Kidney epithelial cell (primary cell): ENCODE data around the gene MYO16. TPM values are rescaled to one million over a fixed set of nuclear protein-coding genes. Genes with fewer than 3 reads are reported as not detected.

Source experiments
- DNase-seq: peaks from one replicate; pipeline ENCODE4 v3.0.0-alpha.2; 2010; ENCODE audit warnings: low read depth
- H3K27me3 ChIP-seq: 2 replicates; pipeline ENCODE4 v1.6.0; 2011; ENCODE audit warnings: low read length; ENCODE audit not compliant: control insufficient read depth, insufficient read depth
- H3K36me3 ChIP-seq: 2 replicates; pipeline ENCODE4 v1.5.1; 2011; ENCODE audit warnings: low read length; ENCODE audit not compliant: control insufficient read depth, insufficient read depth
- H3K4me3 ChIP-seq: 2 replicates; pipeline ENCODE4 v1.5.1; 2011; ENCODE audit warnings: low read depth, mild to moderate bottlenecking, control low read depth, low read length
- total RNA-seq: library from RNA; depleted of rRNA; stranded (reverse); fragments of >200 nt; gene quantifications from 2 replicates; pipeline ENCODE4 v1.2.3, GENCODE V29; 2015
- TF ChIP-seq, protein P1 (sequence below): IDR thresholded peaks from 2 replicates; pipeline ENCODE4 v1.5.1; 2011; ENCODE audit warnings: mild to moderate bottlenecking, moderate library complexity, low read length, control low read depth, inconsistent platforms; ENCODE audit not compliant: insufficient read depth, poor library complexity, severe bottlenecking

The MYO16 gene
- total RNA-seq, 1 donor from 2014 or later: 0.38 TPM

GRCh38 chr13:109033090-109033489, 403.7 kb downstream of the MYO16 start:
- Histone ChIP-seq H3K27me3 (no peaks in the 10 kb centered on the region), H3K36me3 (no peaks in the 10 kb centered on the region), H3K4me3 (no peak overlapping the region)
- DNase-seq: no peak
- TF ChIP-seq, protein P1, sequence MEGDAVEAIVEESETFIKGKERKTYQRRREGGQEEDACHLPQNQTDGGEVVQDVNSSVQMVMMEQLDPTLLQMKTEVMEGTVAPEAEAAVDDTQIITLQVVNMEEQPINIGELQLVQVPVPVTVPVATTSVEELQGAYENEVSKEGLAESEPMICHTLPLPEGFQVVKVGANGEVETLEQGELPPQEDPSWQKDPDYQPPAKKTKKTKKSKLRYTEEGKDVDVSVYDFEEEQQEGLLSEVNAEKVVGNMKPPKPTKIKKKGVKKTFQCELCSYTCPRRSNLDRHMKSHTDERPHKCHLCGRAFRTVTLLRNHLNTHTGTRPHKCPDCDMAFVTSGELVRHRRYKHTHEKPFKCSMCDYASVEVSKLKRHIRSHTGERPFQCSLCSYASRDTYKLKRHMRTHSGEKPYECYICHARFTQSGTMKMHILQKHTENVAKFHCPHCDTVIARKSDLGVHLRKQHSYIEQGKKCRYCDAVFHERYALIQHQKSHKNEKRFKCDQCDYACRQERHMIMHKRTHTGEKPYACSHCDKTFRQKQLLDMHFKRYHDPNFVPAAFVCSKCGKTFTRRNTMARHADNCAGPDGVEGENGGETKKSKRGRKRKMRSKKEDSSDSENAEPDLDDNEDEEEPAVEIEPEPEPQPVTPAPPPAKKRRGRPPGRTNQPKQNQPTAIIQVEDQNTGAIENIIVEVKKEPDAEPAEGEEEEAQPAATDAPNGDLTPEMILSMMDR: no peak

GRCh38 chr13:109036078-109036780, 406.8 kb downstream of the MYO16 start:
- no peak overlapping the region for H3K4me3 ChIP-seq
- H3K27me3 ChIP-seq: no peaks in the 10 kb centered on the region
- H3K36me3 ChIP-seq: no peaks in the 10 kb centered on the region
- TF ChIP-seq, protein P1: no peak
- DNase-seq: no peak

GRCh38 chr13:109043636-109044035, 414.2 kb downstream of the MYO16 start:
- Histone ChIP-seq H3K4me3 (no peak overlapping the region), H3K36me3 (no peaks in the 10 kb centered on the region), H3K27me3 (no peaks in the 10 kb centered on the region)
- TF ChIP-seq, protein P1: no peak
- DNase-seq: no peak

DNA sequence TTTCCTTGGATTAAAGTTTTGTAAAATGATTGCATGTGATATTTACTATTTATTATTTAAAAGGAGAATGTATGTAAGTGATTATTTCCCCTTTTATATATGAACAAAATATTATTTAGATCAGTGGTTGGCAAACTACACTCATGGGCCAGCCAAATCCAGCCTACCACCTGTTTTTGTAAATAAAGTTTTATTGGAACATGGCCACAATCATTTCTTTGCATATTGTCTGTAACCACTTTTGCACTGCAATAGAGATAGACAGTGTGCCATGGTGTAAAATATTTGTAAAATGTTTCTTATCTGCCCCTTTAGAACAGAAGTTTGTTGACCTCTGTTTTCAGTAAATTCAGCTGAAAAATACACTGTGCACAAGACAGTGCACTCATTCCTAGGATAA, 426.4 kb downstream of the MYO16 start:
- DNase-seq: no peak
- no peaks in the 10 kb centered on the region for H3K36me3 ChIP-seq
- no peaks in the 10 kb centered on the region for H3K27me3 ChIP-seq
- H3K4me3 ChIP-seq: no peak overlapping the region
- TF ChIP-seq, protein P1: no peak

- H3K4me3 ChIP-seq: no peak overlapping the region
- DNase-seq: no peak
- no peaks in the 10 kb centered on the region for H3K36me3 ChIP-seq
- TF ChIP-seq, protein P1: no peak
- H3K27me3 ChIP-seq: no peaks in the 10 kb centered on the region
These were observed 428.7 kb downstream of the MYO16 start for GRCh38 chr13:109058087-109058486.

GRCh38 chr13:109072505-109072904, 443.1 kb downstream of the MYO16 start:
- TF ChIP-seq, protein P1: no peak
- Histone ChIP-seq H3K36me3 (no peaks in the 10 kb centered on the region), H3K4me3 (no peak overlapping the region), H3K27me3 (no peaks in the 10 kb centered on the region)
- no peak for DNase-seq
